Osteoblast (primary cell): ENCODE measurements around the gene SLX4. TPM values are rescaled to one million over a fixed set of nuclear protein-coding genes. Genes with fewer than 3 reads are reported as not detected.

Source experiments
- DNase-seq: peaks from one replicate; pipeline ENCODE4 v3.0.0; 2011; ENCODE audit warnings: low spot score, mixed read lengths; ENCODE audit not compliant: insufficient read length; ENCODE audit errors: missing footprints
- H2AFZ ChIP-seq: 2 replicates; pipeline ENCODE4 v1.6.0; 2011; ENCODE audit warnings: mild to moderate bottlenecking, low read length
- H3K27ac ChIP-seq: 2 replicates; pipeline ENCODE4 v1.5.1; 2011; ENCODE audit warnings: mild to moderate bottlenecking, low read depth, low read length, moderate library complexity
- H3K27me3 ChIP-seq: 2 replicates; pipeline ENCODE4 v1.6.0; 2012; ENCODE audit warnings: mild to moderate bottlenecking, control low read depth, inconsistent platforms, low read length, moderate library complexity; ENCODE audit not compliant: insufficient read depth
- H3K36me3 ChIP-seq: 2 replicates; pipeline ENCODE4 v1.5.1; 2011; ENCODE audit warnings: mild to moderate bottlenecking, low read length, control low read depth, moderate library complexity; ENCODE audit not compliant: insufficient read depth
- H3K4me1 ChIP-seq: 2 replicates; pipeline ENCODE4 v1.5.1; 2011; ENCODE audit warnings: mild to moderate bottlenecking, low read length, control low read depth, moderate library complexity; ENCODE audit not compliant: insufficient read depth
- H3K4me2 ChIP-seq: 2 replicates; pipeline ENCODE4 v1.6.0; 2011; ENCODE audit warnings: mild to moderate bottlenecking, low read length; ENCODE audit not compliant: insufficient read depth
- H3K4me3 ChIP-seq: fragments of 200-600 bp; sonication (generic); 3 replicates; pipeline ENCODE4 v1.5.1; 2012; ENCODE audit warnings: mild to moderate bottlenecking, low read length, inconsistent platforms; ENCODE audit not compliant: insufficient read depth
- H3K79me2 ChIP-seq: 2 replicates; pipeline ENCODE4 v1.6.0; 2012; ENCODE audit warnings: mild to moderate bottlenecking, low read length, control low read depth, inconsistent platforms; ENCODE audit not compliant: insufficient read depth
- H3K9me3 ChIP-seq: 2 replicates; pipeline ENCODE4 v1.5.1; 2011; ENCODE audit warnings: low read depth, low read length, control low read depth
- H4K20me1 ChIP-seq: 2 replicates; pipeline ENCODE4 v1.6.0; 2012; ENCODE audit warnings: mild to moderate bottlenecking, low read length, control low read depth; ENCODE audit not compliant: insufficient read depth
- total RNA-seq: library from RNA; depleted of rRNA; stranded (reverse); fragments of >200 nt; gene quantifications from 2 replicates; pipeline ENCODE4 v1.2.3, GENCODE V29; 2012
- TF ChIP-seq, protein P1 (sequence below): IDR thresholded peaks from 2 replicates; pipeline ENCODE4 v1.5.1; 2011; ENCODE audit warnings: mild to moderate bottlenecking, low read depth, low read length, moderate library complexity; ENCODE audit errors: extremely low read depth

Gene SLX4
- total RNA-seq, 1 donor = 4.0 TPM

DNA sequence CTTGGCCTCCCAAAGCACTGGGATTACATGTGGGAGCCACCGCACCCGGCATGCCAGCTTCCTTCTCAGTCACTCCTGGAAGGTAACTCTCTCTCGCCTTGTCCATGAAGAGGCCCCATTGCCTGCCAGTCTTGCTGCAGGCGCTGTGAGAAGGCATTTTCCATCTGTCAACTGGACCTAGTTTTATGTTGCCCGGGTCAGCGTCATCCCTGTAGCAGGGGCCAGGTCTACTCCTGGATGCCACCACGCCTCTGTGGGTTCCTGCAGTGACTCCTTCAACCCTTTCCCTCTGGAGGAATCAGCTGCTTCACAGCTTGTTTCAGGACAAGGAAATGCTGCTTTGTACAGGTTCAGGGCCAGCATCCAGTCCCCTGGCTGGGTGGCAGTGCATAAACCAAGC lies 31.6 kb downstream of the SLX4 start:
- Histone ChIP-seq H3K9me3 (no peaks in the 10 kb centered on the region), H3K4me1 (no peaks in the 10 kb centered on the region), H2AFZ (no peak overlapping the region), H3K27ac (no peak overlapping the region), H4K20me1 (no peaks in the 10 kb centered on the region), H3K4me3 (no peak overlapping the region), H3K36me3 (peaks cover 8% of the 10 kb centered on the region), H3K79me2 (no peaks in the 10 kb centered on the region), H3K4me2 (no peak overlapping the region), H3K27me3 (no peaks in the 10 kb centered on the region)
- TF ChIP-seq, protein P1, sequence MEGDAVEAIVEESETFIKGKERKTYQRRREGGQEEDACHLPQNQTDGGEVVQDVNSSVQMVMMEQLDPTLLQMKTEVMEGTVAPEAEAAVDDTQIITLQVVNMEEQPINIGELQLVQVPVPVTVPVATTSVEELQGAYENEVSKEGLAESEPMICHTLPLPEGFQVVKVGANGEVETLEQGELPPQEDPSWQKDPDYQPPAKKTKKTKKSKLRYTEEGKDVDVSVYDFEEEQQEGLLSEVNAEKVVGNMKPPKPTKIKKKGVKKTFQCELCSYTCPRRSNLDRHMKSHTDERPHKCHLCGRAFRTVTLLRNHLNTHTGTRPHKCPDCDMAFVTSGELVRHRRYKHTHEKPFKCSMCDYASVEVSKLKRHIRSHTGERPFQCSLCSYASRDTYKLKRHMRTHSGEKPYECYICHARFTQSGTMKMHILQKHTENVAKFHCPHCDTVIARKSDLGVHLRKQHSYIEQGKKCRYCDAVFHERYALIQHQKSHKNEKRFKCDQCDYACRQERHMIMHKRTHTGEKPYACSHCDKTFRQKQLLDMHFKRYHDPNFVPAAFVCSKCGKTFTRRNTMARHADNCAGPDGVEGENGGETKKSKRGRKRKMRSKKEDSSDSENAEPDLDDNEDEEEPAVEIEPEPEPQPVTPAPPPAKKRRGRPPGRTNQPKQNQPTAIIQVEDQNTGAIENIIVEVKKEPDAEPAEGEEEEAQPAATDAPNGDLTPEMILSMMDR = no peak
- DNase-seq = peak; percentile 52

DNA sequence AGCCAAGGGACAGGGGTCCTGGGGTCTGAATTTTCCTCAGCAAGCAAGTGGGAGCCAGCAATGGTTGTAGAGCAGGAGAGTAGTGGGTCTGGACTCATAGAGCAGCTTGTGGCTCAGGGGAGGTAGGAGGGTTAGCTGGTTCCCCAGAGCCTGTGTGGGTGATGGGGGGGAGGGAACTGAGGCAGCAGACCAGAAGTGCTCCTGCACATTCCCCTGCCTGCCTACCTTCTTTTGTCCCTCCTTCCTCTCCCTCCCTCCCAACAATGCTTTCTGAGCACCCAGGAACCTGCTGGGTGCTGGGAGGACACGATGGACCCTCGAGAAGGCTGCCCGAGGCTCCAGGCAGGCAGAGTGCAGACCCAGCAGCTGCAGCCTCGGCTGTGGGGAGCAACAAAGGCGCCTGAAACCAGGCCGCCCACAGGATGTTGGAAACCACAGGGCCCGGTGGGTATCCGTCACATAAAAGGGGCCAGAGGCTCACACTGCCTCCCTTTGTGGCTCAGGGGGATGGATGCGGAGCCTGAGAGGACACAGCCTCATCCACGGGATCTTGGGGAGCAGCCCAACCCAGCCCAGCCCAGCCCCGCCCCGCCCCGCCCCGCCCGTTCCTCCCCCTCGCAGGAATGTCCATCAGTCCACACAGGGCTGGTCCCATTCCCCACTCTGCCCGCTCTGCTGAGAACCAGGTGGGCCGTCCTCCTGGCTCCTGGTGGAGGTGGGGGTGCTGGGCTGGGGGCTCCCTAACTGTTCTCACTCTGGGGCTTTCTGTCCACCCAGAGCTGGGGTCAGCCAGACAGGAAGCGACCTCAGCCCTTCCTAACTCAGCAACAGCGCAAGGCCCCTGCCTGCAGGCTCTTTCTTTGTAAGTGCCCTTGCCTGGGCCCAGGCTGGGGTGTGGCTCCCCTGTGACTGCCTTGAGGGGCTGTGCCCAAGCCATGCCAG lies 32.5 kb downstream of the SLX4 start:
- no peaks in the 10 kb centered on the region for H3K9me3 ChIP-seq
- TF ChIP-seq, protein P1 = no peak
- peak; percentile 84 for DNase-seq
- peak overlapping the region; percentile 70 for H2AFZ ChIP-seq
- H3K79me2 ChIP-seq = no peaks in the 10 kb centered on the region
- H3K4me2 ChIP-seq = peak overlapping the region; percentile 57
- H3K36me3 ChIP-seq = peaks cover 7% of the 10 kb centered on the region
- H3K27me3 ChIP-seq = no peaks in the 10 kb centered on the region
- peak overlapping the region; percentile 16 for H3K4me3 ChIP-seq
- H3K27ac ChIP-seq = no peak overlapping the region
- no peaks in the 10 kb centered on the region for H4K20me1 ChIP-seq
- no peaks in the 10 kb centered on the region for H3K4me1 ChIP-seq

DNA sequence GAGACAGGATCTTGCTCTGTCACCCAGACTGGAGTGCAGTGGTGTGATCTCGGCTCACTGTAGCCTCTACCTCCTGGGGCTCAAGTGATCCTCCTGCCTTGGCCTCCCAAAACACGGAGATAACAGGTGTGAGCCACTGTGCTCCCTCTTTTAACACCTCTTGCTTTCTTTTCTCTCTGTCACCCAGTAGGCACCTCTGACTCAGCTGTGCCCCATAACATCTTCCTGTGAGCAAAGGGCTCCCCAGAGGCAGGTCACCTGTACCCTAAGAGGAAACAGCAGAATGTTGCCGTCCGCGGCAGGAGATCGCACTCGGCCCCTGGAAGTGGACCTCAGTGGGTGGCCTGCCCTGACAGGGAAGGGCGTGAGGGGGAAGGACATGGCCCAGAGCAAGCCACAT lies 33.3 kb downstream of the SLX4 start:
- H3K79me2 ChIP-seq = no peaks in the 10 kb centered on the region
- H2AFZ ChIP-seq = no peak overlapping the region
- H3K27me3 ChIP-seq = no peaks in the 10 kb centered on the region
- H3K36me3 ChIP-seq = peaks cover 2% of the 10 kb centered on the region
- no peak for DNase-seq
- H4K20me1 ChIP-seq = no peaks in the 10 kb centered on the region
- no peaks in the 10 kb centered on the region for H3K9me3 ChIP-seq
- no peak overlapping the region for H3K4me3 ChIP-seq
- no peaks in the 10 kb centered on the region for H3K4me1 ChIP-seq
- TF ChIP-seq, protein P1 = no peak
- no peak overlapping the region for H3K27ac ChIP-seq
- no peak overlapping the region for H3K4me2 ChIP-seq

DNA sequence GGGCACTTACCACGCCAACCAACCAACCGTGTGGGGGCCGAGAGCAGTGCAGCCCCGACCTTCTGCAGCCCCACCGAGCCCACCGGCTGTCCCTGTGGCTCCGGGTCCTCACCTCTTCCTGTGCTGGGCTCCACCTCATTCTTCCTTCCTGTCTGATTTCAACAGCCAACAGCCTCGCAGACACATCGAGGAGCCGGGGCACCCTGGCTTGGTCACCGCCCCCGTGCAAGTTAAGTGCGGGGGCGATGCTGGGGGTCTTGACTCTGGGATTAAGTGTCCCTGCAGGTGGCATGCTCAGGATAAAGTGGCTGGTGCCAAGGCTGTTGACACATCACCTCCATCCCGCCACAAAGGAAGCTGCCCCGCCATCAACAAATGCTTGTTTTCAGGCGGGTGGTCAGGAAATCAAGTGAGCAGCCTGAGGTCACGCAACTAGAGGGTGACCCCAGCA lies 34.1 kb downstream of the SLX4 start, which contains the start of gene NLRC3:
NLRC3 (minus strand) TSS at position 102 of the 451 bp plus-strand sequence. CDS start 12,367 bp downstream, outside the sequence.
- H2AFZ ChIP-seq = no peak within 1 kb of the TSS
- H4K20me1 ChIP-seq = no peaks in the 10 kb centered on the region
- TF ChIP-seq, protein P1 = no peak
- DNase-seq = peak; percentile 66
- H3K27me3 ChIP-seq = no peaks in the 10 kb centered on the region
- H3K4me1 ChIP-seq = no peaks in the 10 kb centered on the region
- H3K79me2 ChIP-seq = no peaks in the 10 kb centered on the region
- H3K27ac ChIP-seq = no peak within 1 kb of the TSS
- no peaks in the 10 kb centered on the region for H3K36me3 ChIP-seq
- no peak within 1 kb of the TSS for H3K4me2 ChIP-seq
- H3K9me3 ChIP-seq = no peaks in the 10 kb centered on the region
- no peak within 1 kb of the TSS for H3K4me3 ChIP-seq
